Measurements from ENCODE around the gene CAMTA1. TPM values are rescaled to one million over a fixed set of nuclear protein-coding genes. Genes with fewer than 3 reads are reported as not detected.

CAMTA1 gene
- polyA plus RNA-seq, 1 experiment: 64.9 TPM

DNA sequence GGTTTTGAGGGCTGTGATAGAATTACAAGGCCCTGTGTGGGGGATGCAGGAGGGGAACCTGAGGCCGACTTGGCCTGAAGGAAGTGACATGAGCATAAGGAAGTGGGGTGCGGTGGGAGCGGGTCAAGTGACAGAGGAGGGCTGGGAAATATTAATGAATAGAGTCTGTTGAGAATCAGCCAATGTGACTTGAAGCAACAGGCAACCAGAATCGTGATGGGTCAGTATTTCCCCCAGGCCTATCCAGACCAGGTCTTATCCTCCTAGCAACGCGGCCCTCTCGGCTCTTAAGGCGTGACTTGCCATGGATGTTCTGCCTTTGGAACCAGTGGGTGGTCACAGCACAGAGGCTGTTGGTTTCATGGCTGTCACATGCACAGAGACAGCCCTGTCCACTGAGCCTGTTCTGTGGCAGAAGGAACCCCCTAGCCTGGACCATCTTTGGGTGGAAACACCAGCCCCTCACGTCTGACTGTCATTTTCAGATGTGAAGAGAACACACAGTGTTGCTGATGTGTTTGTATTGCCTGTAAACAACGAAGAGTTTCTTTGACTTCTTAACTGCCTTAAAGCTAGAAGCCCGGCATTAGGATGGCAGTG, 468.8 kb downstream of the CAMTA1 start:
- Histone ChIP-seq H3K4me3 (ENCODE audit: low read depth, low read length) (no peak overlapping the region), H3K27me3 (ENCODE audit: control insufficient read depth, insufficient read depth, low read length) (no peaks in the 10 kb centered on the region), H3K9me3 (ENCODE audit: control insufficient read depth, insufficient read depth, low read length) (peaks cover 3% of the 10 kb centered on the region), H3K27ac (ENCODE audit: low read depth, low read length) (no peak overlapping the region)
- no peak for DNase-seq (ENCODE audit: low read depth, low spot score)
- ChIA-PET CTCF (no interaction called here), POLR2A (no interaction called here)
- TF ChIP-seq, protein P1, sequence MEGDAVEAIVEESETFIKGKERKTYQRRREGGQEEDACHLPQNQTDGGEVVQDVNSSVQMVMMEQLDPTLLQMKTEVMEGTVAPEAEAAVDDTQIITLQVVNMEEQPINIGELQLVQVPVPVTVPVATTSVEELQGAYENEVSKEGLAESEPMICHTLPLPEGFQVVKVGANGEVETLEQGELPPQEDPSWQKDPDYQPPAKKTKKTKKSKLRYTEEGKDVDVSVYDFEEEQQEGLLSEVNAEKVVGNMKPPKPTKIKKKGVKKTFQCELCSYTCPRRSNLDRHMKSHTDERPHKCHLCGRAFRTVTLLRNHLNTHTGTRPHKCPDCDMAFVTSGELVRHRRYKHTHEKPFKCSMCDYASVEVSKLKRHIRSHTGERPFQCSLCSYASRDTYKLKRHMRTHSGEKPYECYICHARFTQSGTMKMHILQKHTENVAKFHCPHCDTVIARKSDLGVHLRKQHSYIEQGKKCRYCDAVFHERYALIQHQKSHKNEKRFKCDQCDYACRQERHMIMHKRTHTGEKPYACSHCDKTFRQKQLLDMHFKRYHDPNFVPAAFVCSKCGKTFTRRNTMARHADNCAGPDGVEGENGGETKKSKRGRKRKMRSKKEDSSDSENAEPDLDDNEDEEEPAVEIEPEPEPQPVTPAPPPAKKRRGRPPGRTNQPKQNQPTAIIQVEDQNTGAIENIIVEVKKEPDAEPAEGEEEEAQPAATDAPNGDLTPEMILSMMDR (IDR thresholded peaks at IDR 0.05; ENCODE audit: low read depth, low read length): no peak

DNA sequence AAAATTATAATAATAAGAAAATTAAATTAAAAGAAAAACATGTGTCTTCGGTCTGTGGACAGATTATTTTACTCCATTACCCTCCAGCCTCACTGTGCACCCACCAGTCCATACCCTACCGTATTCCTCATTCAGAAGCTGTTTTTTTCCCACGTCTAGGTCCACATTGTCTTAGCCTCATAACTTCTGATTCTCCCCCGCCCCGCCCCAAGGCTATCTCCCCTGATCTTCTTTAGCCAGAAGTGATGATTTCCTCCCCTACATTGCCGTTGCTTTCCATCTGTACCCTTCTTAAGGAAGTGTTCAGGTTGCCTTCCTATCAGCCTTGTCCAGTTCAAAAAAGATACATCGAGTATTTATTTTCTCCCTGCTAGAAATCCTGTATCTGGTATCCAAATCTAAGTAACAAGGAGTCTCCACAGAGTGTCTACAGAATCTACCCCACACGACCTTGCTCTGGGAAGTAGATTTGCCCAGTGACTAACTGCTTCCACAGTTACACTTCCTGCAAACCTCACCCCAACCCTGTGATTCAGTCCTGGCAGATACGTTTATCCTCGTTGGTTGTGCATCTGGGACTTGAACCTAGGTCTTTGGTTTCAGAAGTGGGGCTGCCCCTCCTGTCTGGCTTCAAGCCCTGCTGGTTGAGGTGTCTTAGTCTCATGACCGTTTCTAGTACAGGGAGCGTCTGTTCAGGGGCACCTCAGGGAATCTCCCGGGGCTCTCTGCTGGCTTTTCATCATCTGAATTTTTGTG, 470.2 kb downstream of the CAMTA1 start:
- Histone ChIP-seq H3K27ac (ENCODE audit: low read depth, low read length) (no peak overlapping the region), H3K9me3 (ENCODE audit: control insufficient read depth, insufficient read depth, low read length) (peaks cover 3% of the 10 kb centered on the region; the same call in 1 of the 2 replicates), H3K27me3 (ENCODE audit: control insufficient read depth, insufficient read depth, low read length) (no peaks in the 10 kb centered on the region), H3K4me3 (ENCODE audit: low read depth, low read length) (no peak overlapping the region)
- ChIA-PET CTCF (no interaction called here), POLR2A (no interaction called here)
- DNase-seq (ENCODE audit: low read depth, low spot score): no peak
- TF ChIP-seq, protein P1 (IDR thresholded peaks at IDR 0.05; ENCODE audit: low read depth, low read length): no peak

DNA sequence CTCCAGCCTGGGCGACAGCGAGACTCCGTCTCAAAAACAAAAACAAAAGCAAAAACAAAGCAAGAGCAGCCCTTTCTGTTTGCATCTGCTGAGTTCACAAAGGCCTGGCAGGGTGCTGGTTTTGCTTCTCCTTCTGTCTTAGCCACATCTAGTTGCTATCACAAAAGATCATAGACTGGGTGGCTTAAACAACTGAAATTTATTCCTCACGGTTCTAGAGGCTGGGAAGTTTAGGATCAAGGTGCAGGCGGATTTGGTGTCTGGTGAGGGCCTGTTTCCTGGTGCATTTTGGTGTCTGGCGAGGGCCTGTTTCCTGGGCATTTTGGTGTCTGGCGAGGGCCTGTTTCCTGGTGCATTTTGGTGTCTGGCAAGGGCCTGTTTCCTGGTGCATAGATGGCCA, 471.3 kb downstream of the CAMTA1 start:
- CTCF ChIA-PET: no interaction called here
- no peak overlapping the region for H3K4me3 ChIP-seq (ENCODE audit: low read depth, low read length)
- TF ChIP-seq, protein P1 (IDR thresholded peaks at IDR 0.05; ENCODE audit: low read depth, low read length): no peak
- H3K27ac ChIP-seq (ENCODE audit: low read depth, low read length): no peak overlapping the region
- no peak for DNase-seq (ENCODE audit: low read depth, low spot score)
- no peaks in the 10 kb centered on the region for H3K27me3 ChIP-seq (ENCODE audit: control insufficient read depth, insufficient read depth, low read length)
- POLR2A ChIA-PET: no interaction called here
- H3K9me3 ChIP-seq (ENCODE audit: control insufficient read depth, insufficient read depth, low read length): no peaks in the 10 kb centered on the region; the same call in 1 of the 2 replicates

DNA sequence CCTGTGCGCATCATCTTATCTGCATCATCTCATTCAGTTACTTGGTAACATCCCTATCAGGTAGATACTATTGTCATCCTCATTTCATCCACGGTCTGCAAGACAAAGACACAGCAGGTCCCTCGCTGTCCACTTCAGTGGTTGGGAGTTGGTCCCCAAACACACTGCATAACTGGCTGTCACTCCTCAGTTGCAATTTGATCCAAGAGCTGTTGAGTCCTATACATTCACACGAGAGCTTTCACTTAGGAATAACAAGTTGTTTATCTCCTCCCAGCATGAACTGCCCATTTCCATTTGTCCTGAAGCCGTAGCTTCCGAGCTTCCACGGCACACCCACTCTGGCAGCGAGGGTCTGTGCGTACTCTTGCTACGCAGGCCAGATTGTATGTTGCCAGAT, 472.0 kb downstream of the CAMTA1 start:
- Histone ChIP-seq H3K27me3 (ENCODE audit: control insufficient read depth, insufficient read depth, low read length) (no peaks in the 10 kb centered on the region), H3K9me3 (ENCODE audit: control insufficient read depth, insufficient read depth, low read length) (no peaks in the 10 kb centered on the region; the same call in 1 of the 2 replicates), H3K4me3 (ENCODE audit: low read depth, low read length) (no peak overlapping the region), H3K27ac (ENCODE audit: low read depth, low read length) (no peak overlapping the region)
- CTCF ChIA-PET: no interaction called here
- no peak for DNase-seq (ENCODE audit: low read depth, low spot score)
- POLR2A ChIA-PET: no interaction called here
- TF ChIP-seq, protein P1 (IDR thresholded peaks at IDR 0.05; ENCODE audit: low read depth, low read length): no peak

DNA sequence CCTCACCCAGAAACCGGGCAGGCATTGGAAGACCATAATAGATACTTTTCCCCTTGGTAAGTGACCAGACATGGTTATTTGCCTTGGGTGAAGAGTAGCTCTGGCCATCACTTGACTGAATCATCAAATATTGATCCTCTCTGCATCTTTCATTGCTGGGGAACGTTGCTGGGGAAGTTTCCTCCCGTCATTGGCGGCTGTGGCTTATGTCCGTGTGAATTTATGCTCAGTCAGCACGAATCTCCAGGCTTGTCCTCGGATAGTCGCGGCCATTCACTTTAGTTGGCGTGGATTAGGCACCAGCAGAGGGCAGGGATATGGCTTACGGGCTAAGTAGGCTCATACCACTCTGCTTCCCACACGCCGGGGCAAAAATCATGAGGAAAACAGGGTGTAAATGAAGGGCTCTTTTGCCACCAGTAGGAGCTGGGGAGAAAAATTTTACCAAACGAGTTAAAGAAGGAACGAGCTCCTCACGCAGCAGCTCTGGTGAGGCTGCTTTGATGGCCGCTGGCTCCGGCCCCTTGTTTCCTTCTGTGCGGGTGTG, 473.4 kb downstream of the CAMTA1 start:
- no peak overlapping the region for H3K27ac ChIP-seq (ENCODE audit: low read depth, low read length)
- ChIA-PET POLR2A (no interaction called here), CTCF (no interaction called here)
- H3K27me3 ChIP-seq (ENCODE audit: control insufficient read depth, insufficient read depth, low read length): no peaks in the 10 kb centered on the region
- DNase-seq (ENCODE audit: low read depth, low spot score): no peak
- H3K4me3 ChIP-seq (ENCODE audit: low read depth, low read length): no peak overlapping the region
- TF ChIP-seq, protein P1 (IDR thresholded peaks at IDR 0.05; ENCODE audit: low read depth, low read length): no peak
- H3K9me3 ChIP-seq (ENCODE audit: control insufficient read depth, insufficient read depth, low read length): no peaks in the 10 kb centered on the region; the same call in 1 of the 2 replicates
